GM15510 (cell line): ENCODE data around the gene SYTL3.

Experiments used
- POLR2A ChIP-seq: IDR thresholded peaks from 3 replicates; pipeline ENCODE4 v1.6.1; 2011; ENCODE audit warnings: borderline replicate concordance; ENCODE audit not compliant: insufficient read length; ENCODE audit errors: extremely low read depth

Gene SYTL3

GRCh38 chr6:158713469-158713868 lies 63.6 kb downstream of the SYTL3 start:
- no peak for TF ChIP-seq POLR2A

- no peak for TF ChIP-seq POLR2A
Observed at GRCh38 chr6:158714706-158715105, 64.9 kb downstream of the SYTL3 start.

- TF ChIP-seq POLR2A, result no peak
Observed at GRCh38 chr6:158715330-158716311, 65.8 kb downstream of the SYTL3 start.

DNA sequence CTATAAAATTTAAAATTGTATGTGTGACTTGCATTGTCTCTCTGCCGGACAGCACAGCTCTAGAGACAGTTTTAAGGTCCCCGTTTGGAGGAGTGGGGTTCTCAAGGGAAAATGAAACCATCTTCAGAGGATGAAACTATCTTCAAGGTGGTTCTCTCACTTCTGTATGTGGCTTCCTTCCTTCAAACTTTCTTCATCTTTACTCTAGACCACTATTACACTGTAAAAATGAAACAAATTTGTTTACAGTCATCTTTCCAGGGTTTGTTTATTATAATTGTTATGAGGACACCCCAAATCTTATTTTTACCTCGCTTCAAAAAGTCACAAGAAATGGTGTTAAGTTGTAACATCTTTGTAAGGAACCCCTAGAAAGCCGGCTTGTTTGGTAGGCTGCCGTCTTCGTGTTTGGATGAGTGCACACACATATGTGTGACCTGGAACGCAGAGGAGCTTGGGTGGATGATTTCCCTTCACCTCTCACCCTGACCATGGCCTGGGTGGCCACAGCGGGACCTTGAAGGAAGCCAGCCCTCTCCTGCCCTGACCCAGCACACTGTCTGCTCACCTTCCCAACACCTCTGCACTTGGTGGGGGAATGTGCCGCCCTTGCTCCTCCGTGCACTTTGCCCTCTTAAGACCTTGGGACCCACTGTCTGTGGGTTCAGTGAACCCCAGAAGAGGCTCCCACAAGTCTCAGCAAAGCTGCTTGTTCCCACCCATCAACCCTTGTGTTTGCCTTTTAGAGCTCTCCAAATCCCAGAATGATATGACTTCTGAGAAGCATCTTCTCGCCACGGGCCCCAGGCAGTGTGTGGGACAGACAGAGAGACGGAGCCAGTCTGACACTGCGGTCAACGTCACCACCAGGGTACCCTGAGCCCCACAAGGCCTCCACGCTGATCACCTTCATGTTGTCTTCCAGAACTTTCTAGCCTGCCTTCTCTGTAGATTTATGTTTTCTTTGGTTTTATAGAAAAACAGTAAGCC lies 67.8 kb downstream of the SYTL3 start:
- TF ChIP-seq POLR2A, result no peak

DNA sequence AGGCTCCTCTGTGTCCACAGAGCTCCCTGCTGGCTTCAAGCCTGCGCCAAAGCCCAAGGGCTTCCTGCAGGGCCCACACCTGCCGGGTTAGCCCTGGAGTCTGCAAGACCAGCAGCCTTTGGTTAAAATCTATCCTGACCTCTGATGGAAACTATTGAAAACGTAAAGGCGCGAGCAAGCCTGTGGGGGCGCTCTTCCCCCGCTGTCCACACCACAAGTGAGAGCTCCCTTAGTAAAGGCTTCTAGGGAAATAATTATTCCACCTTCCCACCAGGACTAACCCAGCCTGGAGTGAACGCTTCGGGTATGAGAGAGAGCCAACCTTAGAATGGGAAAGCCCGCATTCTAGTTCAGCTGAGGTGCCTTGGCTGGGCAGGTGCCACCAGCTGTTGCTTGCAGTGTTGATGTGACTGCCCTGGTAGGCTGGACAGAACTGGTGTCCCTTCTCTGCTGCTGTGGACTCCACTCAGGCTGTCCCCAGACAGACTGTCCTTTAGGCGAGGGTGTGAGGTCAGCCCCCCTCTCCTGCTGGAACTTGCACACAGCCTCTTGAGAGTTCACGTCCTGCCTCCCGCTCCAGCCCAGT lies 68.7 kb downstream of the SYTL3 start:
- no peak for TF ChIP-seq POLR2A

- no peak for TF ChIP-seq POLR2A
Observed at GRCh38 chr6:158722176-158722729, 72.4 kb downstream of the SYTL3 start.

DNA sequence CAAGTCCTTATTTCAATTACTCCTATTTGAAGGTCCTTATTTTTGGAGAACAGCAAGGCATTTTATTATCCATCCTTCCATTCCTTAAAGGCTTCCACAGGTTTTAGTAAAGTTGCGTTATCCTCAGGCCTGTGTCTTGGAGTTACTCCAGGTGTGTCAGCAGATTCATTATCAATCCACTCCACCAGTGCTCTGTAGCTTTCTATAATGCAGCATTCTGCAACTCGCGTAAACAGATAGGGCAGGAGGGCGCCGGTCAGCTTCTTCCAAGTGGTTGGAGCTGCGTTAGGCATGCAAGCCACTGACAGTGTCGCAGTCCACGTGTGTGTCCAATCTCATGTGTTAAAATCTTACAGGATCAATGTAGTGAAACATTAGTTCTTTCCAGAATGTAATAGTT lies 75.8 kb downstream of the SYTL3 start:
- TF ChIP-seq POLR2A, result no peak

GRCh38 chr6:158729906-158730540 lies 80.2 kb downstream of the SYTL3 start:
- no peak for TF ChIP-seq POLR2A

DNA sequence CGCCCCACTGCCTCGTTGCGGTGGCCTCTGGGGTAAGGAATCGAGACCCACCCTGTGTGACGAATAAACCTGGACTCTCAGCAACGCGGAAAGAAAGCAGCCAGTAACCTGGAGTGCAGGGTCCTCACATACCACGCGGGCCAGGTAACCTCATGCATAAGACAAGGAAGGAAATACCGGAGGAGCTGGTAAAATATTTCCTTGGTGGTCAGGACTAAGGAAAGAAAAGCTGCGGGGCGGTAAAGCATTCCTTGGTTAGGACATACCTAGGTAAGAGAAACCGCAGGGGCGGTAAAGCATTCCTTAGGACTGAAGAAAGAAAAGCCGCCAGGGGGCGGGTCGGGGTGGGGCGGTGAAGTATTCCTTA lies 80.7 kb downstream of the SYTL3 start:
- TF ChIP-seq POLR2A, result no peak

GRCh38 chr6:158735009-158735408 lies 85.2 kb downstream of the SYTL3 start:
- TF ChIP-seq POLR2A, result no peak

DNA sequence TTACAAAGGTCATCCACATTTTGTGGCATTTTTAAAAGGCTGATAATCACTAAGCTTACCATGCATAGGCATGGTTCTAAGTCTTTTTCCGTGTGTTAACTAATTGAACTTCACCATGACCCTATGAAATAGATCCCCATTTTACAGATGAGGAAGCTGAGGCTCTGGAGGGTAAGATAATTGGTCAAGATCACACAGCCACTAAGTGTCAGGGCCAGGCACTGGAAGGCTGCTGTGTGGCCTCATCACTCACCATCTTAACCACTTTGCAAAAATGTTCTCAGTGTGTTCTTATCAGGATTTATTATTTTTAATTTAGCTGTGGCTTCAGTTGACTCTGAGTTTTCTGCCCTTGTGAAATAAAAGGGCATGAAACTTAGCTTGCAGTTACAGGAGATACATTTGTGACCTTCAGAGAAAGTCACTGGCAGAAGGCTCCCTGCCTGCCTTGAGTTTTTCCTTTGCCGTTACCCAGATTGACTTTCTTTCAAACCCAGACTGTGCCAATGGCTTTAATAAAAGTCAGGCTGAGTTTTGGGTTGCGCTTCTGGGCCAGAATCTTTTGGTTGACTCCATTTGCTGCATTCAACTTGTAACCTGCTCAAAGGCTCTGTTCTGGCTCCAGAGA lies 87.3 kb downstream of the SYTL3 start:
- TF ChIP-seq POLR2A, result no peak

DNA sequence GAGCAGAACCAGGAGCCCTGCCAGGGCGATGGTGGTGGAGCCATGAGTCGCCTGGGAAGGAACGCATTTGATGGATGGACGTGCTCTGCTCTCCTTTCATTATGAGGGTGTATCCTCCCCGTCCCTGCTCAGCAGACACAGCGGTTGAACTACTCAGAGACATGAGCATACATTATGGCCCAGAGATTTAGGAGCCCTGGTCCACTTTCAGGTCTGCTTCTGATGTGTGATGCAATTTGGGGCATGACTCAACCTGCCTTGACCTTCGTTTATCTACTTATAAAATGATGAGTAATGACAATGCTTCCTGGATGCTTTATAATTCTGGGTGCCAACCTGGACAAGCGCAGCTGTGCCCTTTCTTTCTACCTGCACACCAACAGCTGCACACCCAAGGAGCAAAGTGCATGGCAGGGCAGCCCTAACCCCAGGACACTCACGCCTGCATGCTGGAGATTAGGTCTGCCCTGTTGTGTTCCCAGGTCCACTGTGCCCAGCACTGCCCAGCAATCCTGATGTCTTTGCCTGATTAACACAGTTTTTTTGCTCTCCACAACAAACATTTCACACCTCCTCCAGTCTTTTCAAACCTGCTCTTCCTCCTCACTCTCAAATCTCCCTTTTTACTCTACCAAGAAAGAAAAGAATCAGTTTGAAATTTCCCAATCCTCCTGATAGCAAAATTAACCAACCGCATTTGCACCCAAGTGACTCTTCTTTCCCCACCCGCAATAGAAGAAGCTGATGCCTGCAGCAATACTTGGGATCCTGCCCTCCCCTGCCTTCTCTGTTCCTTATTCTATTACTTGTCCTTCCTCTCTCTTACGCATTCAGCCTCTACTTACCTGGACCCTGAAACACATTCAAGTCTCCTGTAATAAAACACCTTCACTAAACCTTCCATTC lies 88.1 kb downstream of the SYTL3 start:
- TF ChIP-seq POLR2A, result no peak

- TF ChIP-seq POLR2A, result no peak
Observed at GRCh38 chr6:158739673-158740072, 89.8 kb downstream of the SYTL3 start.

GRCh38 chr6:158743033-158743651 lies 93.3 kb downstream of the SYTL3 start:
- no peak for TF ChIP-seq POLR2A
